ENCODE measurements around the gene STXBP5L. TPM values are rescaled to one million over a fixed set of nuclear protein-coding genes. Genes with fewer than 3 reads are reported as not detected.
"Not testable (repeated sequence)": the region's sequence is repeated elsewhere in the genome, so short reads cannot be mapped to it uniquely, and the experiment has no call there.

Gene STXBP5L
- total and polyA plus RNA-seq, 7 donors: under 0.01 to 0.01 TPM; not detected in 5

DNA sequence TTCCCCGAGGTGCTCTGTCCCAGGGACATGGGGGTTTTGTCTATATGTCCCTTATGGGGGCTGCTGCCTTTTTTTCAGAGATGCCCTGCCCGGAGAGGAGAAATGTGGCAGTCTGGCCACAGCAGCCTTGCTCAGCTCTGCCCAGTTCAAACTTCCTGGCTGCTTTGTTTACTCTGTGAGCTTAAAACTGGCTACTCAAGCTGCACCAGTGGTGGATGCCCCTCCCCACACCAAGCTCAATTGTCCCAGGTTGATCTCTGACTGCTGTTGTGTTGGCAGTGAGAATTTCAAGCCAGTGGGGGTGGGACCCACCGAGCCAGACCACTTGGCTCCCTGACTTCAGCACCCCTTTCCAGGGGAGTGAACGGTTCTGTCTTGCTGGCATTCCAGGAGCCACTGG, 188.9 kb downstream of the STXBP5L start:
- no peaks in the 10 kb centered on the region for H3K27me3 ChIP-seq (ENCODE audit: insufficient read depth in 3 of 3, low read length in 2 of 3)
- WGBS, 3 donors: 52 to 57% (median 57%) methylated on average over 4 of the region's 4 CpGs
- no peaks in the 10 kb centered on the region for H3K36me3 ChIP-seq (ENCODE audit: insufficient read depth in 1 of 2, low read depth in 1 of 2)
- H3K9me3 ChIP-seq: peaks cover 1% of the 10 kb centered on the region
- TF ChIP-seq, protein P1, sequence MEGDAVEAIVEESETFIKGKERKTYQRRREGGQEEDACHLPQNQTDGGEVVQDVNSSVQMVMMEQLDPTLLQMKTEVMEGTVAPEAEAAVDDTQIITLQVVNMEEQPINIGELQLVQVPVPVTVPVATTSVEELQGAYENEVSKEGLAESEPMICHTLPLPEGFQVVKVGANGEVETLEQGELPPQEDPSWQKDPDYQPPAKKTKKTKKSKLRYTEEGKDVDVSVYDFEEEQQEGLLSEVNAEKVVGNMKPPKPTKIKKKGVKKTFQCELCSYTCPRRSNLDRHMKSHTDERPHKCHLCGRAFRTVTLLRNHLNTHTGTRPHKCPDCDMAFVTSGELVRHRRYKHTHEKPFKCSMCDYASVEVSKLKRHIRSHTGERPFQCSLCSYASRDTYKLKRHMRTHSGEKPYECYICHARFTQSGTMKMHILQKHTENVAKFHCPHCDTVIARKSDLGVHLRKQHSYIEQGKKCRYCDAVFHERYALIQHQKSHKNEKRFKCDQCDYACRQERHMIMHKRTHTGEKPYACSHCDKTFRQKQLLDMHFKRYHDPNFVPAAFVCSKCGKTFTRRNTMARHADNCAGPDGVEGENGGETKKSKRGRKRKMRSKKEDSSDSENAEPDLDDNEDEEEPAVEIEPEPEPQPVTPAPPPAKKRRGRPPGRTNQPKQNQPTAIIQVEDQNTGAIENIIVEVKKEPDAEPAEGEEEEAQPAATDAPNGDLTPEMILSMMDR (IDR thresholded peaks at IDR 0.05): no peak
- intact Hi-C loops (cut with DNase I): no loop called here
- DNase-seq: no peak
- H3K4me1 ChIP-seq: no peaks in the 10 kb centered on the region
- no peak overlapping the region for H3K27ac ChIP-seq
- H3K4me3 ChIP-seq: no peak overlapping the region
- no peak for ATAC-seq

DNA sequence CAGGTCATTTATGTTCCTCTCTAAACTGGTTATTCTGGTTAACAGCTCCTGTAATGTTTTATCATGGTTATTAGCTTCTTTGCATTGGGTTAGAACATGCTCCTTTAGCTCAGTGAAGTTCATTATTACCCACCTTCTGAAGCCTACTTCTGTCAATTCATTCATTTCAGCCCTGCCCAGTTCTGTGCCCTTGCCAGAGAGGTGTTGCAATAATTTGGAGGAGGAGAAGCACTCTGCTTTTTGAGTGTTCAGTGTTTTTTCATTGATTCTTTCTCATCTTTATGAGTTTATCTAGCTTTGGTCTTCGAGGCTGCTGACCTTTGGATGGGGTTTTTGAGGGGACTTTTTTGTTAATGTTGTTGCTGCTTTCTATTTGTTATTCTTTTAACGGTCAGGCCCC, 203.1 kb downstream of the STXBP5L start:
- DNase-seq; H3K27ac ChIP-seq; H3K4me3 ChIP-seq; H3K4me1 ChIP-seq; H3K36me3 ChIP-seq (ENCODE audit: insufficient read depth in 1 of 2, low read depth in 1 of 2); intact Hi-C loops (cut with DNase I); H3K27me3 ChIP-seq (ENCODE audit: insufficient read depth in 3 of 3, low read length in 2 of 3); H3K9me3 ChIP-seq; ATAC-seq: not testable (repeated sequence)
- WGBS, 3 donors: 66 to 86% (median 71%) methylated on average over 2 of the region's 2 CpGs

DNA sequence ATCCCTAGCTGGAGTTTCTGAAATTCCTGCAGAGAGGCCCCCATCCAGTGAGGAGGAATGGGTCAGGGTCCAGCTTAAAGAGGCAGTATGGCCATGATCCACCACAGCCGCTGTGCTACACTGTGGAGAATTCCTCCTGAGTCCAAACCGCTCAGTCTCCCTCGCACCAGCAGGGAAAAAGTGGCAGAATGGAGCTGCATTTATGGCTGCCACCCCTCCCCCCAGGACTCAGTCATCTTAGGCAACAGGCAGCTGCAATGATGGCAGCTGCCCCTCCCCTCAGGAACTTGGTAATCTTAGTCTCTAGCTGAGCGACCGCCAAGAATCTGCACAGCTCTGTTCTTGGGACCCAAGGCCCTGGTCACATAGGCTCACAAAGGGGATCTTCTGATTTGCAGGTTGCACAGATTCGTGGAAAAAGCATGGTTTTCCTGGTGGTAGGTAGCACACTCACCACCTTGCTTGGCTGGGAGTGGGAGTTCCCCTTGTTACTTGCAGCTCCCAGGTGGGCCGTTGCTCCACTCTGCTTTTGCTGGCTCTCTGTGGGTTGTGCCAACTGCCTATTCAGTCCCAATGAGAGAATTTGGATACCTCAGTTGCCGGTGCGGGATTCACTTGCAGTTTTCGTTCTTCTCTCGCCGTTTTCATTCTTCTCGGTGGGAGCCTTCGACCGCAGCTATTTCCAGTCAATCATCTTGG, 204.1 kb downstream of the STXBP5L start:
- H3K4me1 ChIP-seq: no peaks in the 10 kb centered on the region
- H3K4me3 ChIP-seq: no peak overlapping the region
- 72 to 75% (median 74%) methylated on average over 15 of the region's 15 CpGs for WGBS, 3 donors
- no peaks in the 10 kb centered on the region for H3K27me3 ChIP-seq (ENCODE audit: insufficient read depth in 3 of 3, low read length in 2 of 3)
- intact Hi-C loops (cut with DNase I): no loop called here
- no peaks in the 10 kb centered on the region for H3K9me3 ChIP-seq
- no peak for DNase-seq
- H3K36me3 ChIP-seq (ENCODE audit: insufficient read depth in 1 of 2, low read depth in 1 of 2): no peaks in the 10 kb centered on the region
- H3K27ac ChIP-seq: no peak overlapping the region
- TF ChIP-seq, protein P1 (IDR thresholded peaks at IDR 0.05): no peak
- no peak for ATAC-seq

DNA sequence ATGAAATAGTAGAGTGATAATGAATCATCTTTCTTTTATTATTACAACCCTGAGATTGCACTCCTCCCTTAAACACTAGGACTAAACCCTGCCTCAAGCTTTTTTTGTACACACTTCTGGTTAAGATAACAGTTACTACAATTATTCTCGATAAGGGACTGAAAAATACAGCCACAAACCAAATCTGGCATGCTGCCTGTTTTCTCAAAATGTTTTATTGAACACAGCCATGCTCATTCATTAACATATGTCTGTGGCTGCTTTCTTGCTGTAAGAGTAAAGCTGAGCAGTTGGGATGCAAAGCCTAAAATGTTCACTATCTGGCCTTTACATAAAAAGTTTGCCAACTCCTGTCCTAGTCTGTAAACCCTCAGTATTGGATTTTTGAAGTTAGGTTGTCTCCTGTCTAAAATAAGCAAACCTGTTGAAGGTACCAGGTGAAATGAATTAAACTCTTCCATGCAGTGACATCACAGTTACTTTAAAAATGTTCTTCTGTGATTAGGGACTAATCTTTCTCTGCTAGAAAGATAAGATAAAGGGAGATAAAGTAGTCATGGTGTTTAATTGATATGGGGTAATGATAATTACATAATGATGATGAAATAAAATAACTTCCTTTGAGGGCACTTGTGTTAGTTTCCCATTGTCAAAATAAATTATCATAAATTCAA, 218.2 kb downstream of the STXBP5L start:
- H3K27ac ChIP-seq: no peak overlapping the region
- no peaks in the 10 kb centered on the region for H3K9me3 ChIP-seq
- H3K4me1 ChIP-seq: no peaks in the 10 kb centered on the region
- no peaks in the 10 kb centered on the region for H3K36me3 ChIP-seq (ENCODE audit: insufficient read depth in 1 of 2, low read depth in 1 of 2)
- H3K4me3 ChIP-seq: no peak overlapping the region
- no peak for ATAC-seq
- no peak for DNase-seq
- WGBS, 3 donors: 27 to 51% (median 46%) methylated on average over 1 of the region's 1 CpG
- H3K27me3 ChIP-seq (ENCODE audit: insufficient read depth in 3 of 3, low read length in 2 of 3): no peaks in the 10 kb centered on the region
- TF ChIP-seq, protein P1 (IDR thresholded peaks at IDR 0.05): no peak
- intact Hi-C loops (cut with DNase I): no loop called here

DNA sequence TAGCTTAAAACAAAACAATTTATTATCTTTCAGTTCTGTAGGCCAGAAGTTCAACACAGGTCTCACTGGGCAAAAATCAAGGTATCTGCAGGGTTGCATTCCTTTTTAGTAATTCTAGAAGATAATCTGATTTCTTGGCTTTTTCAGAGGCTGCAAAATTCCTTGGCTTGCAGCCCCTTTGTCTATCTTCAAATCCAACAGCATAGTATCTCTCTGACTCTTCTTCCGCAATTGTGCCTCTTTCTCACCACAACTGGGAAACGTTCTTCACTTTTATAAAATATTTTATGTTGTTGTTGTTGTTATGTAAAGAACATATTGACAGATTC, 218.7 kb downstream of the STXBP5L start:
- ATAC-seq (no peak), DNase-seq (no peak)
- H3K36me3 ChIP-seq (ENCODE audit: insufficient read depth in 1 of 2, low read depth in 1 of 2): no peaks in the 10 kb centered on the region
- 78 to 81% (median 79%) methylated on average over 2 of the region's 2 CpGs for WGBS, 3 donors
- no peaks in the 10 kb centered on the region for H3K27me3 ChIP-seq (ENCODE audit: insufficient read depth in 3 of 3, low read length in 2 of 3)
- intact Hi-C loops (cut with DNase I): no loop called here
- TF ChIP-seq, protein P1 (IDR thresholded peaks at IDR 0.05): no peak
- H3K9me3 ChIP-seq: no peaks in the 10 kb centered on the region
- no peak overlapping the region for H3K4me3 ChIP-seq
- no peaks in the 10 kb centered on the region for H3K4me1 ChIP-seq
- H3K27ac ChIP-seq: no peak overlapping the region

Measured in psoas muscle (tissue), 8 donors.